ENCODE results near the gene C13orf46. TPM values are rescaled to one million over a fixed set of nuclear protein-coding genes. Genes with fewer than 3 reads are reported as not detected.

The C13orf46 gene
- total RNA-seq, 4 donors from 2014 or later, result 0.31 to 6.6 (median 5.9) TPM; not detected in 1

DNA sequence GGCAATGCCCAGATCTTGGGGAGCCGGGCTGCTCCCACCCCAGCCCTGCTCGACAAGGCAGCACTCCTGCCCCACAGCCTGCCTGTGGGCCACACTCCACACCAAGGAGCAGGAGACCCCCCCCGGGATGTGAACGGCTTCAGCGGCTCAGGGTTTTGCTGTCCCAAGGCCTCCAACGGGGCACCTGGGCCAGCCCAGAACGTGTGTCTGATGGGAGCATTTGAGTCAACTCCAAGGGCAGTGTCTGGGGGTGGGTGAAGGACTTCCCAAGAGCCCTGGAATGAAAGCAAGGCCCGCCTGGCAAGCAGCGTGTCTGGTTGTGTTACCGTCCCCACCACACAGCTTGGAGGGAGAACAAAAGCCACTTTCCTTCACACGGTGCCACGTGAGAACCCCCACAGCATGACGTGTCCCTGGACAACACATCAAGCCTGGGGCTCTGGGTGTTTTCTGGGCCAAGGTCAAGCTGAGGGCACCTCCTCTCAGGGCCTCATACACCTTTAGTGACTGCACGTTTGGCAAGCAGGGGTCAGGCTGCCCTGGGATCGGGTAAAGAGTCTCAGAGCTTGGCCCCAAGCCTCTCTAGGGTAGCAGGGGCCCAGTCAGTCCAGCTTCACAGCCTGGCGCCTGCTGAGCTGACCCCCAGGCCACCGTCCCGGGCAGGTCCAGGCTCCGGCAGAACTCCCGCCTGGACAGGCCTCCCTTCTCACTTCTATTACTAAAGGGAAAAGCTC, 6.0 kb downstream of the C13orf46 start:
- Histone ChIP-seq H3K9me3 (no peaks in the 10 kb centered on the region), H3K27me3 (no peaks in the 10 kb centered on the region), H3K27ac (peak overlapping the region in 1 of 4 donors; percentile 89), H3K4me3 (no peak overlapping the region), H3K4me1 (peaks cover 0 to 27% (median 6%) of the 10 kb centered on the region in 3 donors), H3K36me3 (no peaks in the 10 kb centered on the region)
- WGBS, 2 donors (ENCODE audit: low coverage in 1 of 2), result 94% methylated on average over 6 of the region's 20 CpGs; no CpG with 5 or more reads in 1 of the 2 donors
- ATAC-seq, result no peak
- TF ChIP-seq, protein P1, sequence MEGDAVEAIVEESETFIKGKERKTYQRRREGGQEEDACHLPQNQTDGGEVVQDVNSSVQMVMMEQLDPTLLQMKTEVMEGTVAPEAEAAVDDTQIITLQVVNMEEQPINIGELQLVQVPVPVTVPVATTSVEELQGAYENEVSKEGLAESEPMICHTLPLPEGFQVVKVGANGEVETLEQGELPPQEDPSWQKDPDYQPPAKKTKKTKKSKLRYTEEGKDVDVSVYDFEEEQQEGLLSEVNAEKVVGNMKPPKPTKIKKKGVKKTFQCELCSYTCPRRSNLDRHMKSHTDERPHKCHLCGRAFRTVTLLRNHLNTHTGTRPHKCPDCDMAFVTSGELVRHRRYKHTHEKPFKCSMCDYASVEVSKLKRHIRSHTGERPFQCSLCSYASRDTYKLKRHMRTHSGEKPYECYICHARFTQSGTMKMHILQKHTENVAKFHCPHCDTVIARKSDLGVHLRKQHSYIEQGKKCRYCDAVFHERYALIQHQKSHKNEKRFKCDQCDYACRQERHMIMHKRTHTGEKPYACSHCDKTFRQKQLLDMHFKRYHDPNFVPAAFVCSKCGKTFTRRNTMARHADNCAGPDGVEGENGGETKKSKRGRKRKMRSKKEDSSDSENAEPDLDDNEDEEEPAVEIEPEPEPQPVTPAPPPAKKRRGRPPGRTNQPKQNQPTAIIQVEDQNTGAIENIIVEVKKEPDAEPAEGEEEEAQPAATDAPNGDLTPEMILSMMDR (IDR thresholded peaks at IDR 0.05), result no peak
- TF ChIP-seq EP300 (IDR thresholded peaks at IDR 0.05) (no peak), POLR2AphosphoS5 (IDR thresholded peaks at IDR 0.05) (no peak), POLR2A (IDR thresholded peaks at IDR 0.05) (no peak)

DNA sequence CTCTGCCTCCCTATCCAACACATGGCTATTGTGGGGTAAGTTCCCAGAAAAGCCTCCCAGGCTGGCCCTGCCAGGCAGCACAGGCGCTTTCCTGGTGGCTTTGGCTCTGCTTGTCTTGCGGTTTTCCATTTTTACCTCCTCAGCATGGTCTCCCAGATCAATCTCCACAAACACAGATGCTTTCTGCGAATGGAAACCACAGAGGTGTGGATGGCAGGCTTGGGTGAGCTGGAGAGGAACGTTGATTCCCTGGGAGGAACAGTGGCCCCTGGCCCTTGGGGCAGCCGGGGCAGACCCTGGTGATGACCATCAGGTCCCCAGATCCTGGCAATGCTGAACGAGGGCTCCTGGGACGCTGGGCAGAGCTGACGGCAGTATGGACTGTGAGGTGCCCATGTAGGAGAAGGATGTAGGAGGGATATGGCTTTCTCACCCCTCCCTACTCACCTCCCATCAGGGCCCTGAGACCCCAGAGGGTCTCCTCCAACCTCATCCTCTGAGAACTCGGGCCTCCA, 6.6 kb downstream of the C13orf46 start:
- TF ChIP-seq, protein P1 (IDR thresholded peaks at IDR 0.05), result no peak
- no peak for TF ChIP-seq POLR2A (IDR thresholded peaks at IDR 0.05)
- no peak for TF ChIP-seq EP300 (IDR thresholded peaks at IDR 0.05)
- Histone ChIP-seq H3K27ac (peak overlapping the region in 1 of 4 donors; percentile 25), H3K4me1 (peaks cover 0 to 23% (median 6%) of the 10 kb centered on the region in 3 donors), H3K36me3 (no peaks in the 10 kb centered on the region), H3K27me3 (no peaks in the 10 kb centered on the region), H3K9me3 (no peaks in the 10 kb centered on the region), H3K4me3 (no peak overlapping the region)
- WGBS, 2 donors (ENCODE audit: low coverage in 1 of 2), result 90 to 100% methylated on average over 2 of the region's 9 CpGs
- no peak for ATAC-seq

DNA sequence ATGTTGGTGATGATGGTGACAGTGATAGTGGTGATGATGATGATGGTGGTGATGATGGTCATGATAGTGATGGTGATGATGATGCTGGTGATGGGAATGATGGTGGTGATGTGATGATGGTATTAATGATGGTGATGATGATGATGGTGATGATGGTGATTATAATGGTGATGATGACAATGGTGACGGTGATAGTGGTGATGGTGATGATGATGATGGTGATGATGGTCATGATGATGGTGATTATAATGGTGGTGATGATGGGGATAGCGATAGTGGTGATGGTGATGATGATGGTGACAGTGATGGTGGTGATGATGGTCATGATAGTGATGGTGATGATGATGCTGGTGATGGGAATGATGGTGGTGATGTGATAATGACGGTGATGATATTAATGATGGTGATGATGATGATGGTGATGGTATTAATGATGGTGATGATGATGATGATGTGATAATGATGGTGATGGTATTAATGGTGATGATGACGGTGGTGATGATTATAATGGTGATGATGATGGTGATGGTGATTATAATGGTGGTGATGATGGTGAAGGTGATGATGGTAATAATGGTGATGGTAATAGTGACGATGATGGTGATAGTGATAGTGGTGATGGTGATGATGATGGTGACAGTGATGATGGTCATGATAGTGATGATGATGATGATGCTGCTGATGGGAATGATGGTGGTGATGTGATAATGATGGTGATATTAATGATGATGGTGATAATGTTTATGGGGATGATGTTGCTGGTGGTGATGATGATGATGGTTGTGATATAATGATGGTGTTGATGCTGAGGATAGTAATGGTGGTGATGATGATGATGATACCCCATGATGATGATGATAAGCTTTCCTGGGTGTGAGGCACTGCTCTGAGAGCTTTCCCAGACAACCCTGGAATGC, 7.7 kb downstream of the C13orf46 start:
- 94% methylated on average over 5 of the region's 5 CpGs for WGBS, 2 donors (ENCODE audit: low coverage in 1 of 2)
- Histone ChIP-seq H3K36me3 (no peaks in the 10 kb centered on the region), H3K9me3 (no peaks in the 10 kb centered on the region), H3K27ac (no peak overlapping the region), H3K27me3 (no peaks in the 10 kb centered on the region), H3K4me3 (no peak overlapping the region), H3K4me1 (peaks cover 0 to 12% (median 2%) of the 10 kb centered on the region in 3 donors)
- TF ChIP-seq POLR2A (IDR thresholded peaks at IDR 0.05), result no peak
- TF ChIP-seq EP300 (IDR thresholded peaks at IDR 0.05), result no peak
- TF ChIP-seq, protein P1 (IDR thresholded peaks at IDR 0.05), result no peak
- no peak for TF ChIP-seq POLR2AphosphoS5 (IDR thresholded peaks at IDR 0.05)
- ATAC-seq, result no peak

DNA sequence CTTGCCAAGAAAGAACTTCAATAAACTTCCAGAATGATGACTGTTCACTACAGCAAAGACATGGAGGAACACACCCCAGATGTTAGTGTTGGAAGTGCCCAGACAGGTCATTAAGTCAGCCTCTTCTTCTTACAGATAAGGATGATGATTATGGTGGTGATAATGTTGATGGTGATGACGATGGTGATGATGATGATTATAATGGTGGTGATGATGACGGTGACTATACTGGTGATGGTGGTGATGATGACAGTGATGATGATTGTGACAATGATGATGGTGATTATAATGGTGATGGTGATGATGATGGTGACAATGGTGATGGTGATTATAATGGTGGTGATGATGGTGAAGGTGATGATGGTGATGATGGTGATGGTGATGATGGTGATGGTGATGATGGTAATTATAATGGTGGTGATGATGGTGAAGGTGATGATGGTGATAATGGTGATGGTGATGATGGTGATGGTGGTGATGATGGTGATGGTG, 8.4 kb downstream of the C13orf46 start:
- no peak overlapping the region for H3K27ac ChIP-seq
- no peaks in the 10 kb centered on the region for H3K27me3 ChIP-seq
- no peaks in the 10 kb centered on the region for H3K9me3 ChIP-seq
- no peak for ATAC-seq
- no peak overlapping the region for H3K4me3 ChIP-seq
- H3K4me1 ChIP-seq, result peaks cover 0 to 5% (median 0%) of the 10 kb centered on the region in 3 donors
- no peak for TF ChIP-seq POLR2A (IDR thresholded peaks at IDR 0.05)
- no peak for TF ChIP-seq POLR2AphosphoS5 (IDR thresholded peaks at IDR 0.05)
- TF ChIP-seq, protein P1 (IDR thresholded peaks at IDR 0.05), result no peak
- no peak for TF ChIP-seq EP300 (IDR thresholded peaks at IDR 0.05)
- no peaks in the 10 kb centered on the region for H3K36me3 ChIP-seq
- 96 to 100% methylated on average over 2 of the region's 2 CpGs for WGBS, 2 donors (ENCODE audit: low coverage in 1 of 2)

Data from gastroesophageal sphincter (tissue), 4 donors.